Activated T-helper 1 cell treated with anti-CD3 and anti-CD28 coated beads, Interleukin-2, amount 50 U/mL, for 16 hours (primary cell): ENCODE data around the gene ENKUR.
A peak's percentile ranks its signal among the peaks of the same experiment; 100 is the strongest.

ENCODE experiments used
- DNase-seq, 2 donors: peaks; one replicate each; pipeline ENCODE4 v3.0.0-alpha.2; 2020; ENCODE audit warnings: low read depth in 1 of 2, low spot score in 1 of 2

Gene ENKUR, protein sequence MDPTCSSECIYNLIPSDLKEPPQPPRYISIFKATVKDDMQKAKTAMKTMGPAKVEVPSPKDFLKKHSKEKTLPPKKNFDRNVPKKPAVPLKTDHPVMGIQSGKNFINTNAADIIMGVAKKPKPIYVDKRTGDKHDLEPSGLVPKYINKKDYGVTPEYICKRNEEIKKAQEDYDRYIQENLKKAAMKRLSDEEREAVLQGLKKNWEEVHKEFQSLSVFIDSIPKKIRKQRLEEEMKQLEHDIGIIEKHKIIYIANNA

GRCh38 chr10:25015828-25016375, at the start of gene ENKUR:
Gene ENKUR (minus strand): TSS chr10:25016158. CDS start chr10:25015936, 222 bp downstream.
- DNase-seq = peak; percentile 85 to 92

- no peak for DNase-seq
Measured at GRCh38 chr10:25064401-25064800, 48.4 kb upstream of the ENKUR start.

DNA sequence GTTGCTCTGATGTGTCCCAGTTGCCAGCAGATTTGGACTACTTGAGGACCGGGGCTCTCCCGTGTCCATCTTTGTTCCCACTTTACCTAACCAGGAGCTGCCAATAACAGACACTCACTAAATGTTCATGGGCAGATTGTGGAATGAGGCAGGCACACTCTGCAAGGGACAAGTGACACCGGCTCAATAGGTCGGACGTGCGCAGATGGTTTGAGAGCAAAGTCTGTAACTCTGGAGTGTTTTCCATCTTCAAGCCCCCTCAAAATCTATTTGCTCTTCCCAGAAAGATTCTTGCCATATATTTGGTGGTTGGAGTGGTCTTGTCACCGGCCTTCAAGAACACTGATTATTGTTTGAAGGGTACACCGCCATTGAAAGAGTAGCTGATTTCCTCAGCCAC, 47.7 kb upstream of the ENKUR start:
- DNase-seq = no peak

- DNase-seq = no peak
Measured at GRCh38 chr10:25063157-25063556, 47.2 kb upstream of the ENKUR start.

- DNase-seq = no peak
Measured at GRCh38 chr10:25061711-25062449, 45.9 kb upstream of the ENKUR start.

DNA sequence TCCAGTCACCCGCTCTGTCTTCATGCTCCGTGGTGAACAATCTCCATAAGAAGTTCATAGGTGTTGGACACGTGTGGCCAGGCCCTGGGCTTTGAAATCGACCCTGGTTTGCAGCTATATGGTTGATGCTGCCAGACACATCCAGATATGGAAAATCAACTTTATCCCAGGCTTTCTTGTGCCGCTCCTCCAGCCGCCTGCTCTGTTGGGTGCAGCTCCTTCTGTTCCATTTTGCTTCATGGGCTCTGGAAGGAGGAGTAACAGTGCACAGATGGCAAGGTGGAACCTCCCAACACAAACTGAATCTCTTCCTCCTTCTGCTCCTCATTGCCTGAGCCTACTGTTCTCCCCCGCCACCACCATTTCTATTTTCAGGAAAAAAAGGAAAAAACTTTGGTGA, 45.2 kb upstream of the ENKUR start:
- DNase-seq = no peak

GRCh38 chr10:25059990-25060389, 44.0 kb upstream of the ENKUR start:
- DNase-seq = no peak

- DNase-seq = no peak
Measured at GRCh38 chr10:25057886-25058285, 41.9 kb upstream of the ENKUR start.

- no peak for DNase-seq
Measured at GRCh38 chr10:25056726-25057125, 40.8 kb upstream of the ENKUR start.

DNA sequence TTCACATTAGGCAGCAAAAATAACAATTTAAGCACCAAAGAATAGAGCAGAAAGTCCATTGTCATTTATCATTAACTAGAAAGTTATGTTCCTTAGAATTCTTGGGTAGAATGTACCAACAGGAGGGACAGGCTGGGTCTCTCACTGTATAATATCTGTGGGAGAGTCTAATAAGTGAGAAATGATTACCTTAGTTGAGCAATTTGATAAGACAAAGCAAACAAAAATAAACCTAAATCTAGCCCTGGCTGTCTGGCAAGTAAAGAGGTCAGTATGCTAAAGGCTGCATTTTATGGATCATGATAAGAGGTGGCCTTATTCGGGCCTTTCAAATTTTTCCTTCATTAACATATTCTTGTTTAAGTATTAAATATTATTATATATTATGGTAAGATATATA, 36.1 kb upstream of the ENKUR start:
- no peak for DNase-seq

DNA sequence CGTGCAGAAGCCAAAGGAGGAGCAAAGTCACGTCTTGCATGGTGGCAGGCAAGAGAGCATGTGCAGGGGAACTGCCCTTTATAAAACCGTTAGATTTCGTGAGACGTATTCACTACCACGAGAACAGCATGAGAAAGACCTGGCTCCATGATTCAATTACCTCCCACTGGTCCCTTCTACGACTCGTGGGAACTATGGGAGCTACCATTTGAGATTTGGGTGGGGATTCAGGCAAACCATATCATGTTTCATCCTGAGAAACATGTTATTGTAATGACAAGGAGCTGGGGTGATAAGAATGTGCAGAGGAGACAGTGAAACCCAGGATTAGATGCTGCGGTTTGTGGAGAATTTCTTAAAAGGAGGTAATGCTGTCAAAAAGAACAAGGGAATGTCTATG, 34.4 kb upstream of the ENKUR start:
- DNase-seq = no peak

DNA sequence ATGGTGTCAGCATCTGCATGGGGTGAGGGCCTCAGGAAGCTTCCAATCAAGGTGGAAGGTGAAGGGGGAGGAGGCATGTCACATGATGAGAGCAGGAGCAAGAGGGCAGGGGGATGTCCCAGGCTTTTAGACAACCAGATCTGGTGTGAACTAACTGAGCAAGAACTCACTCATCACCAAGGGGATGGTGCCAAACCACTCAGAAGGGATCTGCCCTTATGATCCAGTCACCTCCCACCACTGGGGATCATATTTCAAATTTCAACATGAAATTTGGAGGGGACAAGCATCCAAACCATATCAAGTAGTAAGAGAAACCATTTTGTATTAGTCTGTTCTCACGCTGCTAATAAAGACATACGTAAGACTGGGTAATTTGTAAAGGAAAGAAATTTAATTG, 34.0 kb upstream of the ENKUR start:
- no peak for DNase-seq

- DNase-seq = no peak
Measured at GRCh38 chr10:25048450-25048849, 32.5 kb upstream of the ENKUR start.

- no peak for DNase-seq
Measured at GRCh38 chr10:25047591-25048301, 31.8 kb upstream of the ENKUR start.

GRCh38 chr10:25047088-25047487, 31.1 kb upstream of the ENKUR start:
- no peak for DNase-seq

- DNase-seq = no peak
Measured at GRCh38 chr10:25046641-25047040, 30.7 kb upstream of the ENKUR start.

DNA sequence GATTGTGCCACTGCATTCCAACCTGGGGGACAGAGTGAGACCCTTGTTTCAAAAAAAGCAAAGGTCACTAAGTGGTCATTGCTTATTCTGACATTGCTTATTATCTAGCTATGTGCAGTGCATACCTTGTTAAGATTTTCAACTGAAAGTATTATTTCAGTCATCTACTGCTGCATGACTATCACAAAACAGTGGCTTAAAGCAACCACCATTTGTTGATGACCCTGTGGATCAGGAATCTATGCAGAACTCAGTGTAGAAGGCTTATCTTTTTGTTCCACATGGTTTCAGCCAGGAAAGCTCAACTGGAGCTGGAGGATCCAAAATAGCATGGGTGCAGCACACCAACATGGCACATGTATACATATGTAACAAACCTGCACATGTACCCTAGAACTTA, 23.6 kb upstream of the ENKUR start:
- DNase-seq = no peak

DNA sequence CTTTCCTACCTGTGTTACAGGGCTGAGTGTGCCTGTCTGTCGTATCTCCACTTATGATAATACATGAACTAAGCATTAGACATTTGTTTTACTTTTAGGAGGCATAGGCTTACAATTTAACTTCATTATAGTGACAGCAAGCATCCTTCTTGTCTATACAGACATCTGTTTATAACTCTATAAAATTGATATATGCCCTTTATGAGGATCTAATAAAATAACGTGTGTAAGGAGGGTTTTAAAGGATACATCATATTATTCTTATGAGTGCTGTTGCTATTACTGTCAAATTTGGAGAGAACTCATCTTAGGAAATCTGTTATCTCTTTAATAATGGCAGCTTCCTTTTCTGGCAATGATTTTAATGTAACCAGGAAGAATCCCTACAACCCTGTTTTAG, 22.4 kb upstream of the ENKUR start:
- DNase-seq = no peak

DNA sequence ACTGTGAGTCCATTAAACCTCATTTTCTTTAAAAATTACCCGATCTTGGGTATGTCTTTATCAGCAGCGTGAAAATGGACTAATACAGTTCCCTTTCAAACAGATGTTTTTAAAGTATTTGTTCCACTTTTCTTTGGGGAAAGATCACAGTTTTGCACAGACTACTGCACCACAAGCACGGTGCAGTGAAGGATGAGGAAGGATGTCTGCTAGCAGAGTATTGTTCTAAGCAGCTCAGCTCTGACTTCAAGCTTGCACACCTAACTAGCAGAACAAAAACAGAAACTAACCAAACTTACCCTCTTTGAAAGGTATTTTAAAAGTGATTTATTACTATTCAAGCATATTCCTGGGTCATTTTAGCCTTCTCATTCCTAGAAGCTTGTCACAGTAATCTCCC, 20.4 kb upstream of the ENKUR start:
- no peak for DNase-seq

DNA sequence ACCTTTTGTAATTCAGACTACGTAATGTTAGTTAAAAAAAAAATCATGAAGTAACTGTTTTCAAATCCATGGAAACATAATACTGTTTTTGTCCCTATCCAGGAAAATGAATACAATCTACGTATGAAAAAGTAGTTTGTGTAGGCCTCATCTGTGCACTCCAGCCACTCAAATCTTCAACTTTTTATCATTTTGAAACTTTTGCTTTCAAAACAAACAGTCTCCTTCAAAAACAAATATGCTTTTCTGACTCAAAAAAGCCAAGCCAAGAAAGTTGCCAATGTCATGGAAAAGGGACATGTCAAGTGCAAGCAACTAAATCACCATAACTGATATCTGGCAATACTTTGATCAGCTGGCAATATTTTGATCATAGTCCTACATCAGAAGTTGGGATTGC, 13.6 kb upstream of the ENKUR start:
- DNase-seq = no peak

GRCh38 chr10:25028711-25029110, 12.8 kb upstream of the ENKUR start:
- DNase-seq = no peak

DNA sequence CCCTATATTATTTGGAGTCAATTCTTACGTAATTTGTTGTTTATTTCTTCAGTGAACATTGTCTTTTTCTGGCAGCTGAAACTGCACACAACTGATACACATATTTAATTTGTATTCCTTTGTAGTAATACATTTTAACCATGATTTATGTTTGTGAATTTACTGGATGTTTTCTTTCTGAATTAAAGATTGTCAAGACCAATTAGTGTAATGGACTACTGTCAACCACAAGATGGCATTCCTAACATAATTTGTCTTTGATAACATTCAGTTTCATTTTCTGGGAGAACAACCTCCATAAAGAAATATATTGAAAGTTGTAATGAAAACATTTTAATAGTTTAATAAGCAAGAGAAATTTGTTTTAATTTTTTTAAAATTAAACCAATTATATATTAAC, 10.5 kb upstream of the ENKUR start:
- DNase-seq = no peak
